Measurements from ENCODE around the gene PRC1. TPM values are rescaled to one million over a fixed set of nuclear protein-coding genes. Genes with fewer than 3 reads are reported as not detected.

Gene PRC1
- total RNA-seq, 4 donors from 2014 or later: 2.2 to 12.7 (median 4.5) TPM

GRCh38 chr15:90934949-90935751 lies 59.2 kb downstream of the PRC1 start, which contains the start of gene UNC45A:
UNC45A (plus strand) TSS chr15:90935285; CDS start chr15:90935325, 40 bp downstream.
- peak within 1 kb of the TSS; percentile 10 to 93 (median 89) for H3K27ac ChIP-seq

GRCh38 chr15:90934256-90934948 lies 59.9 kb downstream of the PRC1 start:
- peaks cover 0 to 68% (median 34%) of the 10 kb centered on the region in 3 donors for H3K4me1 ChIP-seq
- no peak for TF ChIP-seq POLR2AphosphoS5 (IDR thresholded peaks at IDR 0.05)
- peak in 3 of 4 experiments; percentile 76 to 96 (median 77) for TF ChIP-seq CTCF (IDR thresholded peaks at IDR 0.05)
- ATAC-seq: peak; percentile 46
- H3K27ac ChIP-seq: peak overlapping the region; percentile 10 to 93 (median 89)
- H3K27me3 ChIP-seq: no peaks in the 10 kb centered on the region
- WGBS, 2 donors (ENCODE audit: low coverage in 1 of 2): 5 to 20% methylated on average over 3 to 12 of the region's 19 CpGs
- H3K9me3 ChIP-seq: no peaks in the 10 kb centered on the region
- H3K36me3 ChIP-seq: peaks cover 0 to 23% of the 10 kb centered on the region in 2 donors
- peak overlapping the region; percentile 34 to 83 for H3K4me3 ChIP-seq

More at GRCh38 chr15:90934949-90935751, 59.2 kb downstream of the PRC1 start, which contains the start of gene UNC45A:
- 3% methylated on average over 6 of the region's 65 CpGs; no CpG with 5 or more reads in 1 of the 2 donors for whole genome bisulfite sequencing, 2 donors (ENCODE audit: low coverage in 1 of 2)
- H3K4me1 ChIP-seq: peaks cover 0 to 64% (median 34%) of the 10 kb centered on the region in 3 donors
- ATAC-seq: peak; percentile 89
- H3K9me3 ChIP-seq: no peaks in the 10 kb centered on the region
- TF ChIP-seq POLR2A (IDR thresholded peaks at IDR 0.05) (peak in 1 of 2 donors; percentile 17), CTCF (IDR thresholded peaks at IDR 0.05) (no peak), POLR2AphosphoS5 (IDR thresholded peaks at IDR 0.05) (peak; percentile 45)
- H3K27me3 ChIP-seq: no peaks in the 10 kb centered on the region
- peaks cover 0 to 30% of the 10 kb centered on the region in 2 donors for H3K36me3 ChIP-seq
- H3K4me3 ChIP-seq: peak within 1 kb of the TSS; percentile 34 to 83

- Histone ChIP-seq H3K27ac (peak overlapping the region in 1 of 4 donors; percentile 92), H3K36me3 (peaks cover 0 to 12% of the 10 kb centered on the region in 2 donors), H3K4me3 (no peak overlapping the region), H3K27me3 (no peaks in the 10 kb centered on the region), H3K9me3 (no peaks in the 10 kb centered on the region), H3K4me1 (peaks cover 0 to 72% (median 34%) of the 10 kb centered on the region in 3 donors)
- no peak for ATAC-seq
- TF ChIP-seq EP300 (IDR thresholded peaks at IDR 0.05) (no peak), POLR2A (IDR thresholded peaks at IDR 0.05) (no peak), CTCF (IDR thresholded peaks at IDR 0.05) (no peak), POLR2AphosphoS5 (IDR thresholded peaks at IDR 0.05) (no peak)
- WGBS, 2 donors (ENCODE audit: low coverage in 1 of 2): 86% methylated on average over 1 of the region's 1 CpG; no CpG with 5 or more reads in 1 of the 2 donors
These were observed 61.0 kb downstream of the PRC1 start for GRCh38 chr15:90933301-90933700.

- H3K27me3 ChIP-seq: no peaks in the 10 kb centered on the region
- TF ChIP-seq CTCF (IDR thresholded peaks at IDR 0.05) (no peak), EP300 (IDR thresholded peaks at IDR 0.05) (no peak)
- peak overlapping the region in 3 of 4 donors; percentile 88 to 92 (median 89) for H3K27ac ChIP-seq
- ATAC-seq: no peak
- no peaks in the 10 kb centered on the region for H3K9me3 ChIP-seq
- H3K4me3 ChIP-seq: peak overlapping the region in 1 of 2 donors; percentile 81
- peaks cover 0 to 7% of the 10 kb centered on the region in 2 donors for H3K36me3 ChIP-seq
- 4% methylated on average over 4 of the region's 5 CpGs; no CpG with 5 or more reads in 1 of the 2 donors for WGBS, 2 donors (ENCODE audit: low coverage in 1 of 2)
- peaks cover 0 to 72% (median 34%) of the 10 kb centered on the region in 3 donors for H3K4me1 ChIP-seq
These were observed 61.7 kb downstream of the PRC1 start for GRCh38 chr15:90932660-90932991.

All from gastroesophageal sphincter (tissue), 4 donors.